HG03460 (cell line): ENCODE results near the gene RNFT2.

Experiments used
- ATAC-seq: cut with Tn5 transposase; IDR thresholded peaks from one replicate; pipeline ENCODE4 v1.9.1; 2021; ENCODE audit not compliant: unreplicated experiment

Gene RNFT2

GRCh38 chr12:116709768-116710167, 28.3 kb upstream of the RNFT2 start:
- ATAC-seq, result no peak

- ATAC-seq, result no peak
Measured at GRCh38 chr12:116710370-116711150, 27.6 kb upstream of the RNFT2 start.

- no peak for ATAC-seq
Measured at GRCh38 chr12:116712458-116713303, 25.4 kb upstream of the RNFT2 start.

GRCh38 chr12:116713527-116713926, 24.6 kb upstream of the RNFT2 start:
- ATAC-seq, result no peak

GRCh38 chr12:116714175-116714574, 23.9 kb upstream of the RNFT2 start:
- ATAC-seq, result no peak

DNA sequence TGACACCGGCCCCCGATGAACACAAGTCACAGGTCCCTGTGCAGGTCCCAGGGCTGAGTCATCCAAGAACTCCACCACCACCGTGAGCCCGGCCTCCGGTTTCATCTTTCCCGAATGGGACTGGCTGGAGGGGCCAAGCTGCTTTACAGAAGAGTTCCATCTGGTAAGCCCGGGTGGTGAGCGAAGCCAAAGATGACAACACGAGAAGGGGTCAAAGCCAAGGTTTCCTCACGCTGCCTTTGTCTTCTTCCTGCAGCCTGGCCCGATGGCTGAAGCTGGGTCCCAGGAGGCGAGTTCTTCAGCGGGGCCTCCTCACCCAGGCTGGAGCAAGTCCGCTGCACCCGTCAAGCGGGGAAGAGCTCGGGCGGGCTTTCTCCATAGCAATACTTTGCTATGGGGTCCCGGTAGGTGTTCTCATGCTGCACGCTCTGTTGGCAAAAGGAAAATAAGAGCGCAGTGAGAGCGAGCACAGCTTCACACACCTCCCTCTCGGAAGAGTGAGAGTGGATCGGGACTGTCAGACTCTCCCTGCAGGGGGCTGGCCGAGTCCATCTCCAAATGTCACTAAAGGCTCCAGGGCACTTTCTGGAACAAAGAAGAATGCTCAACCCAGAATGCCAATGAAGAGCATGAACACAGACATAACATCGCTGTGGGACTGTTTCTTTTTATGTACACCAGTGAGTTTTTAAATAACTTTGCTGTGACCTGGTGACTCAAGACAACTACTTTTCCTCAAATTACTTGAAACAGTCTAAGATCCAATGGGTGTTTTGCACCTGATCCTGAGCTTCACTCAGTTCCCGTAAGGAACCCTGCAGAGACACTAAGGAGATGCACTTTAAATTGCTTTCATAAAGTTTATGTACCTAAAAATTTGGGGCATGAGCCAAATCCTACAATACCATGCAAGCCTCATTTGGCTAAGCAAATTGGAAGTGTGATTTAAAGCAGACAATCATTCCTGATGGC, 20.4 kb upstream of the RNFT2 start:
- ATAC-seq, result no peak

DNA sequence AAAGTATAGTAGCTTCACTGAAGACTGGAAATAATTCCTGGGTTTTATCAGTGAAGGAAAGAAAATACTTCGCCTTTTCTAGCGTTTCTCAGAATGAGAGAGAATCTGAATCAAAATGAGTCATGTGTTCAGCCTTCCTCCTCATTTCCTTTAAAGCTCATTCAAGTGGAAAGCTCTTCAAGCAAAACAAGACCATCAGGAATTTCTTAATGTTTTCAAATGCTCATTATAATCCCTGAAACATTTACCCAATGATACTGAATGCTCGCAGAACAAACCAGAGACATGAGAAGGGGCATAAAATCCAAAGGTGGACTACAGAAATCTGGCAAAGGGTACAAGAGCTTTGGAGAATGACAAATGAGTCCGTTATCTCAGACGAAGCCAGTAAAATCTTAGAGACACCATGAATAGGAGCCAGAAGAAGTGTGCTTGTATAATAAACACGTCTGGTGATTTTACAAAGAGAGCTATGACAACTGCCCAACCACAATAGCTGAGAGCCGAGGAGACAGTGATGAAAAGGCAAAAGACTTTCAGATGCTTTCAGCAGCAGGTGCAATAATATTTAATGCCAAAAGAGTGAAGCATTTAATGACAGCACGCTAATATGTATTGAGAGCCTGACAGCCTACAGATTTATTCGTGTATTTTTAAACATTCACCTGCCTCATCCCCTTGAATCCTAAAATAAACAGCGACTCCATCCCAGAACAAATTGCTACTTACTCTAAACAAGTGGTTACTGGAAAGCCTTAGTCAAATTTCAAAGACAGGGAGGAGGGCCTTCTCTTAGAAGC, 19.3 kb upstream of the RNFT2 start:
- ATAC-seq, result no peak

DNA sequence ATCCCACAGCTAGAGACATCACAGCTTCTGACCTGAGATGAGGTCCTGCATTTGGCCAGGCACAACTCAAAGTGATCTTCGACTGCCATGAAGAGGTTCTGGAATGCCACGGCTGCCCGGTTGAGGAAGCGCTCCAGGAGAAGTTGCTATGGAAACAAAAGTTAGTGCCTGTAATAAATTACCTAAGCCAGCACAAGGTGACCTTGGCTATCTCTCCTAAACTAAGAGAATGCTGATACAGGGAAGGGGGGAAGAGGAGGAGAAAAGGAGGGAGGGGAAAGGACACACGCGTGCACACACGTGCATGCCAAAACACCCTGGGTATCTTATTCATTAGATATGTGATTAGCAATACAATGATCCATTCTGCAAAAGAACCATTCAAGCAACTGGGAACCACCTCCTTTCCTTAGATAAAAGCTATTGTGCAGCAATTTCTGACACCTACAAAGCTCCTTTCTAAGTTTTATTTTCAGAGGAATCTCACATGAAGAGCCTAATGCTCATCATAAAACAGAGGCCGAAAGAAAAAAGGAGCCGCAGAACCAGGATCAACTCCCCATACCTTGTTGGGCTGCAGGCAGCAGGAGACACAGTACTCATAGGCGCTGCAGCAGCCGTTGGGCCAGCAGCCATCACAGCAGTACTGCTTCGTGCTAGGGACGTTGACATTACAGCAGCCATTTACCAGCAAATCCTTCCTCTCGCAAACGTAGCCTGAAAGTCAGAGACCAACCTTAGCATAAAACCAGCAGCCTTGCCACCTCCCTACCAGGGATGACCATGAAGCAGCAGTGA, 18.2 kb upstream of the RNFT2 start:
- ATAC-seq, result no peak

GRCh38 chr12:116722245-116722644, 15.9 kb upstream of the RNFT2 start:
- ATAC-seq, result no peak

DNA sequence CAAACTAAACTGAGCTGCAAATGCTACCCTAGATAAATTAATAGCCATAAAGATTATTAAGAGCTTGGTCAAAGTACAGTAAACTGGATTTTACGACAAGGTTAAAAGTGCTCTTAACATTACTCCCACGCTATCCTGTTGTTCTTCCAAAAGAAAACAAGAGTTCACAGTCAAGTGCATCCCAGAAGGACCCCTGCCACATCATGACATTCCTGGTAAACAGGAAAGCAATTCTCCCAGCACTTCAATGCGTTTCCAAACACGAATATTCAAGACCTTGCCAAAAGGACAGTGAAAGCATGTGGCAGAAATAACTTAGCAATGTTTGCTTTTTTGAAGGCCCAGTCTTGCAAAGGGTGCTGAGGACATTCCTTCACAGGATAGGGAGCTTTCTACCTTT, 11.4 kb upstream of the RNFT2 start:
- no peak for ATAC-seq

DNA sequence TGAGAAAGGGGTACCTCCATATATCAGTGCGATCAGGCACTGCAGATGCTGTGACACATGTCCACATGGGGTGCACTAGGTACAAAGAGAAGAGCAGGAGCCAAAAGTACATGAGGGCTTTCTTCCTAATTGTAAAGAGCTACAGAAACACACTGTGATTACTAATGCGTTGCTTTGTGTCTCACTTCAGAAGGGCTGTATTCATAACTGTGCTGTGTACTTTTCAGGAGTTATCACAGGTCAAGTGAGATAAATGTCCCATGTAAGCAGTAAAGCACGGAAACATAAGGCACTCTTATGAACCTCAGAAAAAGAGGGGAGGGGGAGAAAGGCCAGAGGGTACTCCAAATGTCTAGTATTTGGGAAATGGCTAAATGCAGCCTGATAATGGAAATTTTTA, 10.9 kb upstream of the RNFT2 start:
- no peak for ATAC-seq

DNA sequence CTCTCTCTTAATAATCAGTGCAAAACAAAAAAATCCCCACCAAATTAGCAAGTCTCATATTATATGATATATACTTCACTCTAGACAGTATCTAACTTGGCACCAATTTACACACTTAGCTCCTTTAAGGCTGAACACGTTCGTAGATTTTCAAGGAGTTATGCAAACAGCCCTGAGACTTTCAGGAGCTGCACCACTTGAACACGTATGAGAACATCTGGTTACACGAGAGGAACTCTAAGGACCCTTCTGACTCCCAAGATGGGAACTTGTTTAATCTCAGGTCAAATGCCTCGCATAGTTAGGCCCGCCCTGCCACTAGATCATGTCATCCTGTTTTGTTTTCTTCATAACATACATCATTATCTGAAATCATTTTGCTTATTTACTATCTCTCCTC, 10.2 kb upstream of the RNFT2 start:
- ATAC-seq, result no peak

DNA sequence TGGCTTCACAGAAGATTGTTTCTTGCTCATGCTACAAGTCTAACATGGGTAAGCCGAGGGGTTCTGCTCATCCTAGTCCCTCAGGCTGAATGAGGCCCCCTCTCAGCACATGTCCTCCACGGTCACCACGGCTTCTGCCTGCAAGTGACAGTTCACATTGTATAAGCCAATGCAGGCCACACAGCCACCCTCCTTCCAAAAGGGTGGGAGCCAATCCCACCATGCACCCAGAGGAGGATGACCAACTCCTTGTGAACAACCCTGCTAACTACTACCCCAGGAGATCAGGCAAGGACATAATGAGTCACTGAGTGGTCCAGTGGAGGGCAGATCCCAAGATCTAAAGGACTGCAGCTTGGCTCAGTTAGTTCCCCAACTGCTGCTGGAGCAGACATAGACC, 6.3 kb upstream of the RNFT2 start:
- ATAC-seq, result no peak

- ATAC-seq, result no peak
Measured at GRCh38 chr12:116734156-116734768, 3.9 kb upstream of the RNFT2 start.

- no peak for ATAC-seq
Measured at GRCh38 chr12:116735084-116735483, 3.0 kb upstream of the RNFT2 start.

DNA sequence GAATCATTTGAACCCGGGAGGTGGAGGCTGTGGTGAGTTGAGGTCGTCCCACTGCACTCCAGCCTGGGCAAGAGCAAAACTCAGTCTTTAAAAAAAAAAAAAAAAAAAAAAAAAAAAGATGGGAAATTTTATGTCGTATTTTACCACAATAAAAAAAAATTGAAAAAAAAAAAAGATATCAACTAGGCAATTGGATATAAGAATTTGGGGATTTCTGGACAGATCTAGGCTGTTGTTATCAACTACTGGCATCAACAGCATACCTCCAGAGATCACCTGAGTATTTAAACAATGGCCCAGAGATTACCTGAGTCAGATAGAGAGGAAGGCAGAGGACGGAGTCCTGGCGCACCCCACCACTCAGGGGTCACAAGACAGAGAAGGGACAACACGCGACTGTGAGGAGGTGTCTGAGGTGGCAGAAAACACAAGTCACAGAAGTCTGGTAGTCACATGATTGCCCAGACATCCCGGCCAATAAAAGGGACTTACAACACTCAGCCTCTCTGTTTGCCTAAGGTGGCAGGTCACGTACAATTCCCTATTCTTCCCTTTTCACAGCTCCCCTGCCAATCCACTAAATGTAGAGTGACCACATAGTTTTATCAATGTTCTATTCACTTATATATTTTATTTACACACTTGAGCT, 2.0 kb upstream of the RNFT2 start:
- no peak for ATAC-seq

GRCh38 chr12:116736962-116737773, 947 bp upstream of the RNFT2 start:
- no peak for ATAC-seq

- no peak for ATAC-seq
Measured at GRCh38 chr12:116739381-116739887, 1.3 kb downstream of the RNFT2 start.
